Measurements from ENCODE around the gene RPTOR. TPM values are rescaled to one million over a fixed set of nuclear protein-coding genes. Genes with fewer than 3 reads are reported as not detected.

The RPTOR gene
- total RNA-seq, 2 experiments from 2014 or later: 48.1 to 87.8 TPM

DNA sequence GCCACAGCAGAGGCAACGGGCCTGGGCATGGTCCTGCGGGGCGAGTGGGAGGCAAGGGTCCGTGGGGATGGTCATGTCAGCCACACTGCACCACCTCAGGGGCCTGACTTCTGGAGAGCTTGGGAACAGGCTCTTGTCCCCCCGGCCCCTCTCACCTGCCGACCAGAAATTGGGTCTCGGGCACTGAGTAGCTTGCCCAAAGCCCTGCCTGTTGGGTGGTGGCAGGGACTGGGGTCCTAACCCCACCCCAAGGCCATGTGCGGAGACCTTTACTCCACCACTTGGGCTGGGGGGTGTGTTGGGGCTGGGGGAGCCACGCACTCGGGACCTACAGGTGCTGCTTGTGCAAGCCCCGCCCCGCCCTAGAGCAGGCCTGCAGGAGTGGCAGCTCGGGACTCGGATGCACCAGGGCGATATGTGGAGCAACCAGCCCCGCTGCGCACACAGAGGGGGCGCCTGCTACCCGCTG lies 422.8 kb downstream of the RPTOR start:
- CTCF ChIA-PET (ENCODE audit: unreplicated experiment): no interaction called here
- POLR2A ChIA-PET: no interaction called here
- Histone ChIP-seq H3K4me2 (ENCODE audit: low read length) (no peak overlapping the region), H3K9me2 (ENCODE audit: insufficient read depth, low read length) (no peaks in the 10 kb centered on the region), H4K20me1 (ENCODE audit: insufficient read depth, low read length) (no peaks in the 10 kb centered on the region), H3K79me2 (ENCODE audit: insufficient read depth, low read depth, low read length) (no peaks in the 10 kb centered on the region), H3K36me3 (ENCODE audit: insufficient read depth, low read length) (peaks cover 6% of the 10 kb centered on the region; the same call in 1 of the 2 replicates), H3K27ac (ENCODE audit: low read depth, low read length, poor library complexity, severe bottlenecking) (no peak overlapping the region), H3K4me3 (ENCODE audit: low read depth, low read length, poor library complexity, severe bottlenecking) (no peak overlapping the region), H3K9me3 (ENCODE audit: low read length) (no peaks in the 10 kb centered on the region), H2AFZ (ENCODE audit: low read length) (no peak overlapping the region), H3K4me1 (ENCODE audit: insufficient read depth, low read length, poor library complexity, severe bottlenecking) (no peaks in the 10 kb centered on the region)
- BruUV-seq (replicated peaks): no TSS peak
- no peak for DNase-seq (ENCODE audit: low spot score)
- intact Hi-C loops (cut with micrococcal nuclease; ENCODE audit: unreplicated experiment): no loop called here
- TF ChIP-seq EZH2phosphoT487 (IDR thresholded peaks at IDR 0.05; ENCODE audit: borderline replicate concordance, low read depth, low read length): no peak
- TF ChIP-seq, protein P1, sequence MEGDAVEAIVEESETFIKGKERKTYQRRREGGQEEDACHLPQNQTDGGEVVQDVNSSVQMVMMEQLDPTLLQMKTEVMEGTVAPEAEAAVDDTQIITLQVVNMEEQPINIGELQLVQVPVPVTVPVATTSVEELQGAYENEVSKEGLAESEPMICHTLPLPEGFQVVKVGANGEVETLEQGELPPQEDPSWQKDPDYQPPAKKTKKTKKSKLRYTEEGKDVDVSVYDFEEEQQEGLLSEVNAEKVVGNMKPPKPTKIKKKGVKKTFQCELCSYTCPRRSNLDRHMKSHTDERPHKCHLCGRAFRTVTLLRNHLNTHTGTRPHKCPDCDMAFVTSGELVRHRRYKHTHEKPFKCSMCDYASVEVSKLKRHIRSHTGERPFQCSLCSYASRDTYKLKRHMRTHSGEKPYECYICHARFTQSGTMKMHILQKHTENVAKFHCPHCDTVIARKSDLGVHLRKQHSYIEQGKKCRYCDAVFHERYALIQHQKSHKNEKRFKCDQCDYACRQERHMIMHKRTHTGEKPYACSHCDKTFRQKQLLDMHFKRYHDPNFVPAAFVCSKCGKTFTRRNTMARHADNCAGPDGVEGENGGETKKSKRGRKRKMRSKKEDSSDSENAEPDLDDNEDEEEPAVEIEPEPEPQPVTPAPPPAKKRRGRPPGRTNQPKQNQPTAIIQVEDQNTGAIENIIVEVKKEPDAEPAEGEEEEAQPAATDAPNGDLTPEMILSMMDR (conservative IDR thresholded peaks at IDR 0.05; ENCODE audit: low read length): no peak

DNA sequence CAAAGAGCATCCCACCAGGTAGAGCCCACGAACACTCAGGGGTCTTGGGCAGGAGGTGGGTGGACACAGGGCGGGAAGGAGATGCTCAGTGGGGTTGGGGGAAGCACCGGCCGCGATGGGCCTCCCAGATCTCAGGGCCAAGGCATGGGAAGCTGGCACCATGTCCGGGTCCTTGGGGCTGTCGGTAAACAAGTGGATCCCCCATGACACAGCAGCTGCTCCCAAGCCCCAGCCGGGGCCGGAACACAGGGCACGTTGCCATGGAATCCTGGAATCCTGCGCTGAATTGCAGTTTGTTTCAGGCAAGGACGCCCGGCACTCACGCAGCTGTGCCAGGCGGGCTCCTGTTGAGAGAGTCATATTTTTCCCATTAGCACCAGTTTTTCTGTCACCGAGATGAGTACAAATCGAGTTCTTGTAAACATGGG lies 424.0 kb downstream of the RPTOR start:
- TF ChIP-seq, protein P1 (conservative IDR thresholded peaks at IDR 0.05; ENCODE audit: low read length): no peak
- TF ChIP-seq EZH2phosphoT487 (IDR thresholded peaks at IDR 0.05; ENCODE audit: borderline replicate concordance, low read depth, low read length): no peak
- H4K20me1 ChIP-seq (ENCODE audit: insufficient read depth, low read length): no peaks in the 10 kb centered on the region
- ChIA-PET CTCF (ENCODE audit: unreplicated experiment) (no interaction called here), POLR2A (interaction anchor here (0.6 kb wide), 1 partner anchor 795 kb away, joined by 4 read pairs; no protein-coding TSS in a partner anchor)
- peaks cover 6% of the 10 kb centered on the region; the same call in 1 of the 2 replicates for H3K36me3 ChIP-seq (ENCODE audit: insufficient read depth, low read length)
- H3K27ac ChIP-seq (ENCODE audit: low read depth, low read length, poor library complexity, severe bottlenecking): no peak overlapping the region
- TSS peak; percentile 39 for BruUV-seq (replicated peaks)
- intact Hi-C loops (cut with micrococcal nuclease; ENCODE audit: unreplicated experiment): no loop called here
- no peak for DNase-seq (ENCODE audit: low spot score)
- H2AFZ ChIP-seq (ENCODE audit: low read length): no peak overlapping the region
- no peak overlapping the region for H3K4me3 ChIP-seq (ENCODE audit: low read depth, low read length, poor library complexity, severe bottlenecking)
- H3K9me2 ChIP-seq (ENCODE audit: insufficient read depth, low read length): no peaks in the 10 kb centered on the region
- H3K4me2 ChIP-seq (ENCODE audit: low read length): no peak overlapping the region
- no peaks in the 10 kb centered on the region for H3K79me2 ChIP-seq (ENCODE audit: insufficient read depth, low read depth, low read length)
- H3K9me3 ChIP-seq (ENCODE audit: low read length): no peaks in the 10 kb centered on the region
- no peaks in the 10 kb centered on the region for H3K4me1 ChIP-seq (ENCODE audit: insufficient read depth, low read length, poor library complexity, severe bottlenecking)

DNA sequence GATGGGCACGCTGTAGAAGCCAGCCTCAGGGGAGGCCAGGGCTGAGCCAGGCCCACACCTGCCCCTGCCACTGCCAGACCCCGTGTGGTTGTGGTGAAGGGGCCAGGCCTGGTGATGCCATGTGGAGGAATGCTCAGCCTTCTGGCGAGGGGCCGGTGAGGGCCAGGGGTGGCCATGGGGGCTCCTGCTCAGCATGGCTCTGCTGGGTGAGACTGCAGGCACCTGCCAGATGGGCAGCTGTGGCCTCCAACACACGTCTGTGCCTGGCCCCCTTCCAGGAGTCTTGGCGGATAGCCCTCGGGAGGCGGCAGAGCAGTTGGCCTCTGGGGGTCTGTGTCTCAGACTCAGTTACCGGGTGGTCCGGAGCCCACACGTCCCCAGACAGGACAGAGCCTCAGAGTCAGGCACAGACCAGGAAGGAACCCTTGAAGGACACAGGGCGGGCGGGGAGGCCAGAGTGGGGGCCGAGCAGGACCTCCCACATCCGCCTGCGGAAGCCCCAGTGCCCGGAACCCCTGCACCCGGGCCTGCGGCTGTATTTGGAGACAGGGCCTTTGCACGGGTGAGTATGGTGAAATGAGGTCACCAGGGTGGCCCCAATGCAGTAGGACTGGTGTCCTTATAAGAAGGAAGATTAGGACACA lies 424.5 kb downstream of the RPTOR start:
- ChIA-PET CTCF (ENCODE audit: unreplicated experiment) (no interaction called here), POLR2A (no interaction called here)
- DNase-seq (ENCODE audit: low spot score): no peak
- Histone ChIP-seq H3K4me1 (ENCODE audit: insufficient read depth, low read length, poor library complexity, severe bottlenecking) (no peaks in the 10 kb centered on the region), H2AFZ (ENCODE audit: low read length) (no peak overlapping the region), H4K20me1 (ENCODE audit: insufficient read depth, low read length) (no peaks in the 10 kb centered on the region), H3K79me2 (ENCODE audit: insufficient read depth, low read depth, low read length) (no peaks in the 10 kb centered on the region), H3K36me3 (ENCODE audit: insufficient read depth, low read length) (peaks cover 6% of the 10 kb centered on the region; the same call in 1 of the 2 replicates), H3K9me3 (ENCODE audit: low read length) (no peaks in the 10 kb centered on the region), H3K4me3 (ENCODE audit: low read depth, low read length, poor library complexity, severe bottlenecking) (no peak overlapping the region), H3K27ac (ENCODE audit: low read depth, low read length, poor library complexity, severe bottlenecking) (no peak overlapping the region), H3K4me2 (ENCODE audit: low read length) (no peak overlapping the region), H3K9me2 (ENCODE audit: insufficient read depth, low read length) (no peaks in the 10 kb centered on the region)
- no TSS peak for BruUV-seq (replicated peaks)
- no peak for TF ChIP-seq EZH2phosphoT487 (IDR thresholded peaks at IDR 0.05; ENCODE audit: borderline replicate concordance, low read depth, low read length)
- TF ChIP-seq, protein P1 (conservative IDR thresholded peaks at IDR 0.05; ENCODE audit: low read length): no peak
- intact Hi-C loops (cut with micrococcal nuclease; ENCODE audit: unreplicated experiment): no loop called here

Measured in OCI-LY7 (cell line).